PC-9 (cell line): ENCODE data around the gene TDRD1. TPM values are rescaled to one million over a fixed set of nuclear protein-coding genes. Genes with fewer than 3 reads are reported as not detected.

Experiments
- BruUV-seq: library from RNA; stranded (reverse); fragments of 400-500 nt; replicated peaks from 2 replicates; lab custom pipeline; 2021; lab: Mats Ljungman, UMichigan
- CTCF ChIA-PET: fragments of 300-600 bp; sonication (Branson Sonifier 250); formaldehyde crosslinking; loops from one replicate; lab custom pipeline; 2022; ENCODE audit warnings: antibody characterized with exemption; lab: Charles Lee
- POLR2A ChIA-PET: fragments of 300-600 bp; sonication (Branson Sonifier 250); formaldehyde crosslinking; loops from one replicate; lab custom pipeline; 2022; ENCODE audit warnings: antibody characterized with exemption; ENCODE audit not compliant: unreplicated experiment; lab: Charles Lee
- DNase-seq, 2 experiments: peaks; one replicate each; pipeline versions ENCODE4 v3.0.0 to v3.0.0-alpha.2; 2015 to 2022; ENCODE audit warnings: mixed read lengths in 1 of 2
- H2AFZ ChIP-seq: fragments of 200-600 bp; sonication (generic); 2 replicates; pipeline ENCODE4 v1.8.1; 2017; ENCODE audit warnings: antibody characterized with exemption
- H3F3A ChIP-seq: fragments of 200-600 bp; sonication (generic); 2 replicates; pipeline ENCODE4 v1.8.1; 2017; ENCODE audit warnings: antibody characterized with exemption, mild to moderate bottlenecking, low read depth; ENCODE audit not compliant: insufficient read depth
- H3K27ac ChIP-seq: fragments of 200-600 bp; sonication (generic); 2 replicates; pipeline ENCODE4 v1.6.1; 2016; ENCODE audit warnings: mixed run types
- H3K27me3 ChIP-seq: fragments of 200-600 bp; sonication (generic); 2 replicates; pipeline ENCODE4 v1.6.1; 2016; ENCODE audit warnings: low read depth, mixed run types; ENCODE audit not compliant: insufficient read depth
- H3K36me3 ChIP-seq: fragments of 200-600 bp; sonication (generic); 2 replicates; pipeline ENCODE4 v1.6.1; 2016; ENCODE audit warnings: low read depth, mixed run types
- H3K4me1 ChIP-seq: fragments of 200-600 bp; sonication (generic); replicated peaks from 2 replicates; pipeline ENCODE4 v1.6.1; 2016; ENCODE audit warnings: mixed run types; ENCODE audit not compliant: insufficient read depth
- H3K4me2 ChIP-seq: fragments of 200-600 bp; sonication (generic); 2 replicates; pipeline ENCODE4 v1.6.1; 2017; ENCODE audit warnings: mixed run types
- H3K4me3 ChIP-seq: fragments of 200-600 bp; sonication (generic); 2 replicates; pipeline ENCODE4 v1.6.1; 2016; ENCODE audit warnings: mixed run types
- H3K79me2 ChIP-seq: fragments of 200-600 bp; sonication (generic); 2 replicates; pipeline ENCODE4 v1.6.1; 2017; ENCODE audit warnings: low read depth, mixed run types
- H3K9me2 ChIP-seq: fragments of 200-600 bp; sonication (generic); 2 replicates; pipeline ENCODE4 v1.8.1; 2017; ENCODE audit warnings: mild to moderate bottlenecking; ENCODE audit not compliant: insufficient read depth
- H3K9me3 ChIP-seq: fragments of 200-600 bp; sonication (generic); 2 replicates; pipeline ENCODE4 v1.8.1; 2016; ENCODE audit warnings: low read depth; ENCODE audit not compliant: insufficient read depth
- H4K20me1 ChIP-seq: fragments of 200-600 bp; sonication (generic); 2 replicates; pipeline ENCODE4 v1.8.1; 2017; ENCODE audit not compliant: insufficient read depth
- EZH2 ChIP-seq: fragments of 200-600 bp; sonication (generic); IDR thresholded peaks from 2 replicates; pipeline ENCODE4 v1.8.0; 2017; ENCODE audit warnings: antibody characterized with exemption, low read depth
- intact Hi-C: fragments of 100-400 bp; cut with micrococcal nuclease; formaldehyde crosslinking; loops from one replicate; pipeline ENCODE4 v1.10.0; 2022; ENCODE audit not compliant: unreplicated experiment
- total RNA-seq: library from RNA; stranded (reverse); gene quantifications from 2 replicates; pipeline ENCODE4 v1.2.3, GENCODE V29; 2021
- TF ChIP-seq, protein P1 (sequence below): fragments of 200-600 bp; sonication (generic); conservative IDR thresholded peaks from 2 replicates; pipeline ENCODE4 v1.6.1; 2017; ENCODE audit warnings: mixed run types, antibody characterized with exemption, mild to moderate bottlenecking, moderate library complexity

Gene TDRD1
- total RNA-seq, 1 experiment from 2014 or later: not detected

DNA sequence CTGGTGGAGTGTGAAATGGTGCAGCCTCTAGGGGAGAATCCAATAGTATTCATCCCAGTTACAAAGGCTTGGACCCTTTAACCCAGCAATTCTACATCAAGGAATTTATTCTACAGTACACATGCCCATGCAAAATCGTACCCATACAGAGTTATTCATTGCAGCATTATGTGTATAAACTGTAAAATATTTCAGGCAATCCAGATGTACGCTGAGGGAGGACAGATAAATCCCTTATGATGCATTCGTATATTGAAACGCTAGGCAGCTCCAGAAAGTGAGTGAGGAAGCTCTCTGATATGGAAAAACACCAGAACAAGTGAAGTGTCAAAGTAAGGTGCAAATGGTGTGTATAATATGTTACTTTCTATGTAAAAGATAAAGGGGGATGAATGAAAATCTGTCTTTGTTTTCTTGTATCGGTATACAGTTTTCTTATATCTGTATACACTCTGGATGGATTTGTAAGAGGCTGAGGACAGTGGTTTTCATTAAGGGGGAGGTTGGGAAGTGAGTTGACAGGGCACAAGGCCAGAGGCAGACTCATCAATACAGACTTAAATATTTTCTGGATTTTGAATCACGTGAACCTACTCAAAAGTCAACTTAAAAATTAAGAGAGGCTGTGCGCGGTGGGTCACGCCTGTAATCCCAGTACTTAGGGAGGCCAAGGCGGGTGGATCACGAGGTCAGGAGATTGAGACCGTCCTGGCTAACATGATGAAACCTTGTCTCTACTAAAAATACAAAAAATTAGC is 77.0 kb downstream of the TDRD1 start:
- intact Hi-C loops: no loop called here
- H3F3A ChIP-seq: no peaks in the 10 kb centered on the region
- H3K27me3 ChIP-seq: no peaks in the 10 kb centered on the region
- TF ChIP-seq, protein P1, sequence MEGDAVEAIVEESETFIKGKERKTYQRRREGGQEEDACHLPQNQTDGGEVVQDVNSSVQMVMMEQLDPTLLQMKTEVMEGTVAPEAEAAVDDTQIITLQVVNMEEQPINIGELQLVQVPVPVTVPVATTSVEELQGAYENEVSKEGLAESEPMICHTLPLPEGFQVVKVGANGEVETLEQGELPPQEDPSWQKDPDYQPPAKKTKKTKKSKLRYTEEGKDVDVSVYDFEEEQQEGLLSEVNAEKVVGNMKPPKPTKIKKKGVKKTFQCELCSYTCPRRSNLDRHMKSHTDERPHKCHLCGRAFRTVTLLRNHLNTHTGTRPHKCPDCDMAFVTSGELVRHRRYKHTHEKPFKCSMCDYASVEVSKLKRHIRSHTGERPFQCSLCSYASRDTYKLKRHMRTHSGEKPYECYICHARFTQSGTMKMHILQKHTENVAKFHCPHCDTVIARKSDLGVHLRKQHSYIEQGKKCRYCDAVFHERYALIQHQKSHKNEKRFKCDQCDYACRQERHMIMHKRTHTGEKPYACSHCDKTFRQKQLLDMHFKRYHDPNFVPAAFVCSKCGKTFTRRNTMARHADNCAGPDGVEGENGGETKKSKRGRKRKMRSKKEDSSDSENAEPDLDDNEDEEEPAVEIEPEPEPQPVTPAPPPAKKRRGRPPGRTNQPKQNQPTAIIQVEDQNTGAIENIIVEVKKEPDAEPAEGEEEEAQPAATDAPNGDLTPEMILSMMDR: no peak
- no peak for TF ChIP-seq EZH2
- ChIA-PET POLR2A (interaction anchor here (0.5 kb wide), 1 partner anchor 424 kb away, joined by 13 read pairs; no protein-coding TSS in a partner anchor), CTCF (no interaction called here)
- BruUV-seq: no TSS peak
- no peaks in the 10 kb centered on the region for H4K20me1 ChIP-seq
- no peak overlapping the region for H2AFZ ChIP-seq
- no peak overlapping the region for H3K27ac ChIP-seq
- no peak for DNase-seq
- H3K4me3 ChIP-seq: no peak overlapping the region
- no peak overlapping the region for H3K4me2 ChIP-seq
- no peaks in the 10 kb centered on the region for H3K9me2 ChIP-seq
- H3K36me3 ChIP-seq: no peaks in the 10 kb centered on the region
- H3K4me1 ChIP-seq: no peaks in the 10 kb centered on the region
- H3K9me3 ChIP-seq: no peaks in the 10 kb centered on the region
- no peaks in the 10 kb centered on the region for H3K79me2 ChIP-seq

GRCh38 chr10:114256822-114257221 is 77.7 kb downstream of the TDRD1 start:
- Histone ChIP-seq H3K4me2 (no peak overlapping the region), H3K9me3 (no peaks in the 10 kb centered on the region), H3K27ac (no peak overlapping the region), H2AFZ (no peak overlapping the region), H3K4me3 (no peak overlapping the region), H4K20me1 (no peaks in the 10 kb centered on the region), H3K4me1 (no peaks in the 10 kb centered on the region), H3K27me3 (no peaks in the 10 kb centered on the region), H3F3A (no peaks in the 10 kb centered on the region), H3K79me2 (no peaks in the 10 kb centered on the region), H3K9me2 (no peaks in the 10 kb centered on the region), H3K36me3 (no peaks in the 10 kb centered on the region)
- BruUV-seq: no TSS peak
- CTCF ChIA-PET: no interaction called here
- POLR2A ChIA-PET: interaction anchor here (0.5 kb wide), 1 partner anchor 424 kb away, joined by 13 read pairs; no protein-coding TSS in a partner anchor
- DNase-seq: no peak
- intact Hi-C loops: no loop called here
- TF ChIP-seq EZH2: no peak
- TF ChIP-seq, protein P1: no peak

DNA sequence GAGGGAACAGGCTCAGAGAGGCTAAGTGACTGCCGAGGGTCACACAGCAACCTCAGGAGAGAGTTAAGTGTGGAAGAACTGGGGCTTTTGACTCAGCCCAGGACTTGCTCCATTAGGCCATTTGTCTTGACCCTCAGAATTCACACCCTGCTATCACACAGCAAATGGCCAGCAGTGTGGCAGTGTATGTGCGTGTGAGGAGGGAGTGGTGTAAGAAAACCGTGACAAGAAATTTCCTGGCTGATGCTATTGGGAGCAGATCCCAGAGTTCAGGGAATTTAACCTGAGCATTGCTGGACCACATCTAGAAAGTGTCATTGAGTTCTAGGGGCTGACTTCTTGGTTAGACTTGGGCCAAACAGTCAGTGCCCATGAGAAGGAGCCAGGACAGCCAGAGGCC is 78.3 kb downstream of the TDRD1 start:
- CTCF ChIA-PET: no interaction called here
- intact Hi-C loops: no loop called here

More for the DNA sequence above, 78.3 kb downstream of the TDRD1 start:
- no peak overlapping the region for H3K4me2 ChIP-seq
- H3K4me3 ChIP-seq: no peak overlapping the region
- DNase-seq: no peak
- H3K27ac ChIP-seq: no peak overlapping the region
- no peaks in the 10 kb centered on the region for H3K9me2 ChIP-seq
- H2AFZ ChIP-seq: no peak overlapping the region
- no peaks in the 10 kb centered on the region for H4K20me1 ChIP-seq
- H3F3A ChIP-seq: no peaks in the 10 kb centered on the region
- no peaks in the 10 kb centered on the region for H3K79me2 ChIP-seq
- H3K4me1 ChIP-seq: no peaks in the 10 kb centered on the region
- TF ChIP-seq, protein P1: no peak
- no peak for TF ChIP-seq EZH2
- no peaks in the 10 kb centered on the region for H3K9me3 ChIP-seq
- BruUV-seq: no TSS peak
- no peaks in the 10 kb centered on the region for H3K36me3 ChIP-seq
- POLR2A ChIA-PET: no interaction called here
- H3K27me3 ChIP-seq: no peaks in the 10 kb centered on the region
